GM23248 (cell line): ENCODE data around the gene ZNF28. TPM values are rescaled to one million over a fixed set of nuclear protein-coding genes. Genes with fewer than 3 reads are reported as not detected.
"Not testable (repeated sequence)": the region's sequence is repeated elsewhere in the genome, so short reads cannot be mapped to it uniquely, and the experiment has no call there.

ENCODE experiments used
- DNase-seq: peaks from one replicate; pipeline ENCODE4 v3.0.0-alpha.2; 2015
- H2AFZ ChIP-seq: fragments of 200-600 bp; sonication (generic); 2 replicates; pipeline ENCODE4 v1.6.1; 2016; ENCODE audit warnings: antibody characterized with exemption
- H3F3A ChIP-seq: fragments of 200-600 bp; sonication (generic); 2 replicates; pipeline ENCODE4 v1.6.1; 2016; ENCODE audit warnings: mild to moderate bottlenecking, antibody characterized with exemption, mixed run types; ENCODE audit not compliant: insufficient read depth
- H3K27ac ChIP-seq: fragments of 200-600 bp; sonication (generic); 2 replicates; pipeline ENCODE4 v1.5.1; 2016; ENCODE audit warnings: mild to moderate bottlenecking
- H3K27me3 ChIP-seq: fragments of 200-600 bp; sonication (generic); replicated peaks from 2 replicates; pipeline ENCODE4 v1.6.1; 2016; ENCODE audit warnings: mild to moderate bottlenecking; ENCODE audit not compliant: insufficient read depth
- H3K36me3 ChIP-seq: fragments of 200-600 bp; sonication (generic); 2 replicates; pipeline ENCODE4 v1.6.1; 2016; ENCODE audit warnings: low read depth, mild to moderate bottlenecking
- H3K4me1 ChIP-seq: fragments of 200-600 bp; sonication (generic); 2 replicates; pipeline ENCODE4 v1.6.1; 2016; ENCODE audit warnings: mild to moderate bottlenecking; ENCODE audit not compliant: insufficient read depth
- H3K4me2 ChIP-seq: fragments of 200-600 bp; sonication (generic); one replicate; pipeline ENCODE4 v1.6.1; 2016; ENCODE audit warnings: mild to moderate bottlenecking; ENCODE audit not compliant: unreplicated experiment
- H3K4me3 ChIP-seq: fragments of 200-600 bp; sonication (generic); 2 replicates; pipeline ENCODE4 v1.5.1; 2016; ENCODE audit warnings: mild to moderate bottlenecking
- H3K79me2 ChIP-seq: fragments of 200-600 bp; sonication (generic); 2 replicates; pipeline ENCODE4 v1.6.1; 2016; ENCODE audit warnings: mild to moderate bottlenecking; ENCODE audit not compliant: insufficient read depth
- H3K9ac ChIP-seq: fragments of 200-600 bp; sonication (generic); 2 replicates; pipeline ENCODE4 v1.6.1; 2016; ENCODE audit warnings: mild to moderate bottlenecking
- H3K9me2 ChIP-seq: fragments of 200-600 bp; sonication (generic); 2 replicates; pipeline ENCODE4 v1.6.1; 2016; ENCODE audit warnings: mixed run types, mild to moderate bottlenecking, moderate library complexity; ENCODE audit not compliant: insufficient read depth
- H3K9me3 ChIP-seq: fragments of 200-600 bp; sonication (generic); one replicate; pipeline ENCODE4 v1.6.1; 2017; ENCODE audit warnings: low read depth
- H4K20me1 ChIP-seq: fragments of 200-600 bp; sonication (generic); 2 replicates; pipeline ENCODE4 v1.6.0; 2016; ENCODE audit not compliant: insufficient read depth
- EZH2 ChIP-seq: fragments of 200-600 bp; sonication (generic); IDR thresholded peaks from 2 replicates; pipeline ENCODE4 v1.6.1; 2018; ENCODE audit warnings: antibody characterized with exemption, mild to moderate bottlenecking; ENCODE audit not compliant: insufficient read depth, poor library complexity, severe bottlenecking
- EZH2phosphoT487 ChIP-seq: fragments of 200-600 bp; sonication (generic); IDR thresholded peaks from 2 replicates; pipeline ENCODE4 v1.6.1; 2018; ENCODE audit warnings: antibody characterized with exemption, moderate library complexity, mild to moderate bottlenecking, low read depth; ENCODE audit not compliant: insufficient read depth
- WGBS, 2 experiments: methylation state at CpG; one replicate each; pipeline ENCODE4 v1.1.6; 2015 to 2017; ENCODE audit warnings: low lambda C conversion rate in 2 of 2, low coverage in 1 of 2; ENCODE audit errors: missing lambda C conversion rate in 2 of 2; 5-methylcytosine and 5-hydroxymethylcytosine counted together
- in situ Hi-C: fragments of 300-500 bp; cut with MboI; formaldehyde crosslinking; loops from 2 replicates; pipeline ENCODE4 v1.15.0; 2020
- polyA plus RNA-seq: library from polyadenylated mRNA; unstranded; fragments of >200 nt; fragmentation: Nextera tagmentation; extraction: Ambion mirVana; gene quantifications from 2 replicates; pipeline ENCODE4 v1.2.1, GENCODE V29; 2016
- total RNA-seq: library from RNA; depleted of rRNA; stranded (reverse); fragments of >200 nt; shearing (Covaris generic); gene quantifications from 2 replicates; pipeline ENCODE4 v1.2.3, GENCODE V29; 2014

ZNF28 gene
- total and polyA plus RNA-seq, 2 experiments from 2014 or later = 12.9 to 13.4 TPM

- Histone ChIP-seq H3K27ac (no peak overlapping the region), H3K36me3 (peaks cover 31% of the 10 kb centered on the region; the same call in 1 of the 2 replicates), H3K4me1 (no peaks in the 10 kb centered on the region), H3F3A (no peaks in the 10 kb centered on the region), H4K20me1 (no peaks in the 10 kb centered on the region), H3K79me2 (no peaks in the 10 kb centered on the region), H3K4me3 (no peak overlapping the region), H3K4me2 (no peak overlapping the region), H3K27me3 (no peaks in the 10 kb centered on the region), H3K9me2 (no peaks in the 10 kb centered on the region), H3K9ac (no peak overlapping the region), H2AFZ (no peak overlapping the region), H3K9me3 (no peaks in the 10 kb centered on the region)
- no peak for DNase-seq
- 90 to 95% methylated on average over 6 to 32 of the region's 32 CpGs for WGBS, 2 experiments
- in situ Hi-C loops = no loop called here
- TF ChIP-seq EZH2phosphoT487 (no peak), EZH2 (no peak)
Observed at GRCh38 chr19:52809801-52810200, 11.6 kb downstream of the ZNF28 start.

GRCh38 chr19:52799950-52800640, 21.3 kb downstream of the ZNF28 start:
- H3K79me2 ChIP-seq, H3K27me3 ChIP-seq, H4K20me1 ChIP-seq, H3F3A ChIP-seq, H2AFZ ChIP-seq, DNase-seq, H3K9ac ChIP-seq, H3K9me2 ChIP-seq, in situ Hi-C loops, H3K27ac ChIP-seq, H3K4me2 ChIP-seq, H3K4me1 ChIP-seq, H3K9me3 ChIP-seq, H3K4me3 ChIP-seq: not testable (repeated sequence)
- 94 to 96% methylated on average over 9 of the region's 9 CpGs for WGBS, 2 experiments
- H3K36me3 ChIP-seq = peaks cover 62% of the 10 kb centered on the region

- TF ChIP-seq EZH2 = no peak
- TF ChIP-seq EZH2phosphoT487 = no peak
- DNase-seq = no peak
- Histone ChIP-seq H3K4me3 (no peak overlapping the region), H3K27me3 (no peaks in the 10 kb centered on the region), H3K36me3 (no peaks in the 10 kb centered on the region), H3K27ac (no peak overlapping the region), H3K79me2 (no peaks in the 10 kb centered on the region), H3K9me3 (no peaks in the 10 kb centered on the region), H3K4me2 (no peak overlapping the region), H4K20me1 (no peaks in the 10 kb centered on the region), H3F3A (no peaks in the 10 kb centered on the region), H3K9me2 (no peaks in the 10 kb centered on the region), H2AFZ (no peak overlapping the region), H3K4me1 (no peaks in the 10 kb centered on the region), H3K9ac (no peak overlapping the region)
- in situ Hi-C loops = no loop called here
- WGBS, 2 experiments = 55 to 65% methylated on average over 6 of the region's 6 CpGs
Observed at GRCh38 chr19:52789440-52789839, 32.0 kb downstream of the ZNF28 start.

GRCh38 chr19:52786464-52787354, 34.7 kb downstream of the ZNF28 start, which contains the start of gene ZNF600:
TSS of gene ZNF600 (minus strand) at chr19:52786791. CDS start at chr19:52778888, 7,903 bp downstream.
- Histone ChIP-seq H2AFZ (peak within 1 kb of the TSS; percentile 99), H3K9ac (peak within 1 kb of the TSS; percentile 78), H3K4me3 (peak within 1 kb of the TSS; percentile 90), H3K4me2 (peak within 1 kb of the TSS; percentile 93)
- H3K36me3 ChIP-seq, H3F3A ChIP-seq, H3K4me1 ChIP-seq, H4K20me1 ChIP-seq, H3K79me2 ChIP-seq, H3K27ac ChIP-seq, H3K9me3 ChIP-seq, H3K27me3 ChIP-seq, in situ Hi-C loops, H3K9me2 ChIP-seq: not testable (repeated sequence)
- WGBS, 2 experiments = 2 to 3% methylated on average over 40 to 44 of the region's 47 CpGs
- DNase-seq = peak; percentile 87
